CD4-positive, alpha-beta T cell treated with Interleukin-15 for 4 hours (primary cell): Measurements from ENCODE around the gene RAB11B.
A peak's percentile ranks its signal among the peaks of the same experiment; 100 is the strongest.
"Not testable (repeated sequence)": the region's sequence is repeated elsewhere in the genome, so short reads cannot be mapped to it uniquely, and the experiment has no call there.

Experiments
- DNase-seq: peaks from one replicate; pipeline ENCODE4 v3.0.0-alpha.2; 2020; ENCODE audit warnings: low spot score

Gene RAB11B

GRCh38 chr19:8370176-8371010, 19.8 kb upstream of the RAB11B start:
- no peak for DNase-seq

- no peak for DNase-seq
Observed at GRCh38 chr19:8371011-8371804, 19.0 kb upstream of the RAB11B start.

GRCh38 chr19:8373867-8374813, 16.0 kb upstream of the RAB11B start:
- no peak for DNase-seq

GRCh38 chr19:8375766-8376165, 14.4 kb upstream of the RAB11B start:
- not testable (repeated sequence) for DNase-seq

GRCh38 chr19:8376373-8376974, 13.7 kb upstream of the RAB11B start:
- DNase-seq: not testable (repeated sequence)

- DNase-seq: no peak
Observed at GRCh38 chr19:8377598-8377997, 12.6 kb upstream of the RAB11B start.

GRCh38 chr19:8379156-8379891, 10.8 kb upstream of the RAB11B start:
- DNase-seq: not testable (repeated sequence)

- DNase-seq: not testable (repeated sequence)
Observed at GRCh38 chr19:8384569-8384968, 5.6 kb upstream of the RAB11B start.

- DNase-seq: not testable (repeated sequence)
Observed at GRCh38 chr19:8385103-8385502, 5.1 kb upstream of the RAB11B start.

GRCh38 chr19:8385566-8385965, 4.6 kb upstream of the RAB11B start:
- DNase-seq: not testable (repeated sequence)

GRCh38 chr19:8386419-8386818, 3.7 kb upstream of the RAB11B start:
- not testable (repeated sequence) for DNase-seq

- no peak for DNase-seq
Observed at GRCh38 chr19:8386990-8387389, 3.2 kb upstream of the RAB11B start.

- DNase-seq: no peak
Observed at GRCh38 chr19:8387688-8388611, 2.2 kb upstream of the RAB11B start.

- DNase-seq: no peak
Observed at GRCh38 chr19:8388612-8388958, 1.6 kb upstream of the RAB11B start.

GRCh38 chr19:8390617-8390981, 439 bp downstream of the RAB11B start:
- peak; percentile 90 for DNase-seq

- DNase-seq: no peak
Observed at GRCh38 chr19:8391198-8392016, 1.2 kb downstream of the RAB11B start.

GRCh38 chr19:8392017-8392591, 1.9 kb downstream of the RAB11B start:
- no peak for DNase-seq

GRCh38 chr19:8393192-8393870, 3.2 kb downstream of the RAB11B start:
- no peak for DNase-seq
